Loucy (cell line): ENCODE results near the gene TMEM131.

Experiments
- H2AFZ ChIP-seq: fragments of 200-600 bp; sonication (generic); 2 replicates; pipeline ENCODE4 v1.6.0; 2016; ENCODE audit warnings: antibody characterized with exemption, mild to moderate bottlenecking, low read length, moderate library complexity
- H3F3A ChIP-seq: fragments of 200-600 bp; 2 replicates; pipeline ENCODE4 v1.6.0; 2016; ENCODE audit warnings: antibody characterized with exemption, low read depth, mild to moderate bottlenecking
- H3K27me3 ChIP-seq: fragments of 200-600 bp; sonication (generic); 2 replicates; pipeline ENCODE4 v1.6.1; 2014; ENCODE audit warnings: low read length, mild to moderate bottlenecking; ENCODE audit not compliant: insufficient read depth, poor library complexity, severe bottlenecking
- H3K36me3 ChIP-seq: fragments of 200-600 bp; sonication (generic); 2 replicates; pipeline ENCODE4 v1.6.1; 2016; ENCODE audit warnings: low read length; ENCODE audit not compliant: insufficient read depth
- H3K4me1 ChIP-seq: fragments of 200-600 bp; sonication (generic); 2 replicates; pipeline ENCODE4 v1.5.1; 2014; ENCODE audit warnings: low read length, mild to moderate bottlenecking; ENCODE audit not compliant: insufficient read depth, poor library complexity, severe bottlenecking
- H3K4me2 ChIP-seq: fragments of 200-600 bp; sonication (generic); 2 replicates; pipeline ENCODE4 v1.6.0; 2014; ENCODE audit warnings: antibody characterized with exemption, low read length, low read depth, mild to moderate bottlenecking; ENCODE audit not compliant: poor library complexity, severe bottlenecking
- H3K4me3 ChIP-seq: fragments of 200-600 bp; sonication (generic); 2 replicates; pipeline ENCODE4 v1.5.1; 2014; ENCODE audit warnings: low read length, mild to moderate bottlenecking, mixed read lengths; ENCODE audit not compliant: poor library complexity, severe bottlenecking
- H3K79me2 ChIP-seq: fragments of 200-600 bp; sonication (generic); 2 replicates; pipeline ENCODE4 v1.6.1; 2014; ENCODE audit warnings: low read length; ENCODE audit not compliant: insufficient read depth
- H3K9ac ChIP-seq: fragments of 200-600 bp; sonication (generic); 2 replicates; pipeline ENCODE4 v1.6.0; 2014; ENCODE audit warnings: mild to moderate bottlenecking, low read depth, low read length, moderate library complexity; ENCODE audit not compliant: poor library complexity, severe bottlenecking
- H3K9me2 ChIP-seq: fragments of 200-600 bp; sonication (generic); replicated peaks from 2 replicates; pipeline ENCODE4 v1.6.1; 2016; ENCODE audit warnings: low read depth, low read length, mixed read lengths
- H3K9me3 ChIP-seq: fragments of 200-600 bp; sonication (generic); 2 replicates; pipeline ENCODE4 v1.6.1; 2014; ENCODE audit warnings: mild to moderate bottlenecking, antibody characterized with exemption, low read length, low read depth; ENCODE audit not compliant: insufficient read depth
- H4K20me1 ChIP-seq: fragments of 200-600 bp; sonication (generic); 2 replicates; pipeline ENCODE4 v1.6.0; 2014; ENCODE audit warnings: antibody characterized with exemption, low read length, mild to moderate bottlenecking; ENCODE audit not compliant: insufficient read depth, poor library complexity, severe bottlenecking
- EZH2phosphoT487 ChIP-seq: fragments of 200-600 bp; IDR thresholded peaks from 2 replicates; pipeline ENCODE4 v1.6.1; 2018; ENCODE audit warnings: antibody characterized with exemption, mild to moderate bottlenecking, moderate library complexity, borderline replicate concordance
- TF ChIP-seq, protein P1 (sequence below): fragments of 200-600 bp; sonication (generic); conservative IDR thresholded peaks from 2 replicates; pipeline ENCODE4 v1.5.1; 2014; ENCODE audit warnings: mild to moderate bottlenecking, antibody characterized with exemption, low read length

Gene TMEM131

DNA sequence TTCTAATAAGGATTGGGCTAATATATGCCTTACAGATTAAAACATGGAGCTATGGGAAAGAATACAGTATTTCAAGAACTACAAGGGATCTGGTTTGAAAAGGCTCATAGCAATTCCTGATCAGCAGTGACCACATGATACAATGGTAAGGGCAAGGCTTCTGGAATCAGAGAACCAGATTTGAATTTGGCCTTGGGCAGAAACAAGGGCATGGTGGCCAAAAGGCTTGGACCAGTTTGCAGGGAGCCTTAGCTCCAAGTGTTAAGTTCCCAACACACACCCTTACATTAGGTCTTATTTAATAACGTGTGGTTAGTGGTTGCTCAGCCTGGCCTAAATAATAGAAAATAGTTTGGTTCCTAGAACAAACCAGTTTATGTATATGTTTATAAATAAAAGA is 194.7 kb downstream of the TMEM131 start:
- H3K9me3 ChIP-seq, result no peaks in the 10 kb centered on the region
- no peaks in the 10 kb centered on the region for H3F3A ChIP-seq
- no peak overlapping the region for H3K9ac ChIP-seq
- H3K9me2 ChIP-seq, result no peaks in the 10 kb centered on the region
- H4K20me1 ChIP-seq, result no peaks in the 10 kb centered on the region
- H3K4me3 ChIP-seq, result no peak overlapping the region
- no peaks in the 10 kb centered on the region for H3K79me2 ChIP-seq
- TF ChIP-seq, protein P1, sequence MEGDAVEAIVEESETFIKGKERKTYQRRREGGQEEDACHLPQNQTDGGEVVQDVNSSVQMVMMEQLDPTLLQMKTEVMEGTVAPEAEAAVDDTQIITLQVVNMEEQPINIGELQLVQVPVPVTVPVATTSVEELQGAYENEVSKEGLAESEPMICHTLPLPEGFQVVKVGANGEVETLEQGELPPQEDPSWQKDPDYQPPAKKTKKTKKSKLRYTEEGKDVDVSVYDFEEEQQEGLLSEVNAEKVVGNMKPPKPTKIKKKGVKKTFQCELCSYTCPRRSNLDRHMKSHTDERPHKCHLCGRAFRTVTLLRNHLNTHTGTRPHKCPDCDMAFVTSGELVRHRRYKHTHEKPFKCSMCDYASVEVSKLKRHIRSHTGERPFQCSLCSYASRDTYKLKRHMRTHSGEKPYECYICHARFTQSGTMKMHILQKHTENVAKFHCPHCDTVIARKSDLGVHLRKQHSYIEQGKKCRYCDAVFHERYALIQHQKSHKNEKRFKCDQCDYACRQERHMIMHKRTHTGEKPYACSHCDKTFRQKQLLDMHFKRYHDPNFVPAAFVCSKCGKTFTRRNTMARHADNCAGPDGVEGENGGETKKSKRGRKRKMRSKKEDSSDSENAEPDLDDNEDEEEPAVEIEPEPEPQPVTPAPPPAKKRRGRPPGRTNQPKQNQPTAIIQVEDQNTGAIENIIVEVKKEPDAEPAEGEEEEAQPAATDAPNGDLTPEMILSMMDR, result no peak
- TF ChIP-seq EZH2phosphoT487, result no peak
- H3K4me1 ChIP-seq, result no peaks in the 10 kb centered on the region
- no peak overlapping the region for H2AFZ ChIP-seq
- peaks cover 34% of the 10 kb centered on the region for H3K36me3 ChIP-seq
- H3K4me2 ChIP-seq, result no peak overlapping the region
- H3K27me3 ChIP-seq, result no peaks in the 10 kb centered on the region

DNA sequence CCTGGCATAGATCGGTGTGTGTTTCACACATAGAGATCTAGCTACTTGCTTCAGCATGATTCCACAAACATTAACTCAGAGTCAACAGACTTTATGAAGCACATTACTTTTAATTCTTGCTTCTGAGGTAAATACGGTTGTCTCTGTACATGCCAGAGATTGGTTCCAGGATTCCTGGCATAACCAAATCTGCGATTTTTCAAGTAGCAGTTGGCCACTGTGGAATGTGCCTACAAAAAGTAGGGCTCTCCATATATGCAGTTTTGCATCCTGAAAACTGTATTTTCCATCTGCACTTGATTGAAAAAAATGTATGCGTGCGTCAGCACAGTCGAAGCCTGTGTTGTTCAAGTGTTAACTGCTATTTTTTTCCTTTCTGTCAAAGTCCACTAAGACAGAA is 197.3 kb downstream of the TMEM131 start:
- Histone ChIP-seq H3K79me2 (no peaks in the 10 kb centered on the region), H4K20me1 (no peaks in the 10 kb centered on the region), H3K9me3 (no peaks in the 10 kb centered on the region), H3K9ac (no peak overlapping the region), H3K36me3 (peaks cover 24% of the 10 kb centered on the region), H3K4me1 (no peaks in the 10 kb centered on the region), H3K4me3 (no peak overlapping the region), H3F3A (no peaks in the 10 kb centered on the region), H3K9me2 (no peaks in the 10 kb centered on the region), H3K27me3 (no peaks in the 10 kb centered on the region), H3K4me2 (no peak overlapping the region), H2AFZ (no peak overlapping the region)
- TF ChIP-seq, protein P1, result no peak
- TF ChIP-seq EZH2phosphoT487, result no peak

DNA sequence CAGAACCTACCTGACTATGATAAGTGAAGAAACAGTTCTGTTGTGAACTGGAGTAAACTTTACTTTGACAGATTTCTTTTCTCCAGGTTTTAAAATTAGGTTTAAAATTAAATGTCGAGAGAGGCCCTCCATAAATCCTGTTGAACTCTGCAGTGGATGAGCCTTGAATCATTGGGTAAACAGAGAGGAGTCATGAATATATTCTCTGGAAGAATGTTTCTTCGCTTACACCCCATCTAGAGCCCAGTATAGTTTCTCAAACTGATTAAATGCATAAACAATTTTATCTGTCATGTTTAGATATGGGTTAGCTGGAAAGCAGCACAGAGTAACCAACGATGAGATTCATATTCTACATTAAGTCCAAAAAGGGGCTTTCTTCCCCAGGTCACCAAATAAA is 198.4 kb downstream of the TMEM131 start:
- no peak overlapping the region for H3K4me3 ChIP-seq
- no peaks in the 10 kb centered on the region for H4K20me1 ChIP-seq
- H3K9me3 ChIP-seq, result no peaks in the 10 kb centered on the region
- H3K36me3 ChIP-seq, result peaks cover 30% of the 10 kb centered on the region
- H3F3A ChIP-seq, result no peaks in the 10 kb centered on the region
- no peak for TF ChIP-seq EZH2phosphoT487
- TF ChIP-seq, protein P1, result no peak
- H3K4me1 ChIP-seq, result no peaks in the 10 kb centered on the region
- H3K4me2 ChIP-seq, result no peak overlapping the region
- H2AFZ ChIP-seq, result no peak overlapping the region
- H3K79me2 ChIP-seq, result no peaks in the 10 kb centered on the region
- H3K9ac ChIP-seq, result no peak overlapping the region
- H3K27me3 ChIP-seq, result no peaks in the 10 kb centered on the region
- H3K9me2 ChIP-seq, result no peaks in the 10 kb centered on the region
